MM.1S (cell line): Measurements from ENCODE around the gene ZNRF3.

ENCODE experiments used
- DNase-seq: peaks from one replicate; pipeline ENCODE4 v3.0.0-alpha.2; 2015
- H2AFZ ChIP-seq: fragments of 300-600 bp; sonication (generic); 2 replicates; pipeline ENCODE4 v1.6.0; 2016; ENCODE audit warnings: antibody characterized with exemption, low read length
- H3F3A ChIP-seq: fragments of 300-600 bp; sonication (generic); 2 replicates; pipeline ENCODE4 v1.6.1; 2016; ENCODE audit warnings: mild to moderate bottlenecking, antibody characterized with exemption, low read length, moderate library complexity, mixed read lengths; ENCODE audit not compliant: insufficient read depth
- H3K27ac ChIP-seq: fragments of 300-600 bp; sonication (generic); 2 replicates; pipeline ENCODE4 v1.5.1; 2016; ENCODE audit warnings: mild to moderate bottlenecking, low read length
- H3K27me3 ChIP-seq: fragments of 300-600 bp; sonication (generic); replicated peaks from 2 replicates; pipeline ENCODE4 v1.6.0; 2016; ENCODE audit warnings: low read length; ENCODE audit not compliant: insufficient read depth
- H3K36me3 ChIP-seq: fragments of 300-600 bp; sonication (generic); replicated peaks from 2 replicates; pipeline ENCODE4 v1.6.1; 2016; ENCODE audit warnings: mild to moderate bottlenecking, low read length, mixed read lengths; ENCODE audit not compliant: insufficient read depth
- H3K4me1 ChIP-seq: fragments of 300-600 bp; sonication (generic); 2 replicates; pipeline ENCODE4 v1.6.1; 2016; ENCODE audit warnings: low read length, mixed read lengths
- H3K4me2 ChIP-seq: fragments of 300-600 bp; sonication (generic); 2 replicates; pipeline ENCODE4 v1.6.0; 2016; ENCODE audit warnings: low read depth, low read length
- H3K4me3 ChIP-seq: fragments of 300-600 bp; sonication (generic); 2 replicates; pipeline ENCODE4 v1.5.1; 2016; ENCODE audit warnings: low read length, mixed read lengths
- H3K79me2 ChIP-seq: fragments of 300-600 bp; sonication (generic); 2 replicates; pipeline ENCODE4 v1.6.1; 2016; ENCODE audit warnings: mixed run types, low read length, mixed read lengths
- H3K9ac ChIP-seq: fragments of 300-600 bp; sonication (generic); 2 replicates; pipeline ENCODE4 v1.6.1; 2016; ENCODE audit warnings: low read length, mixed read lengths
- H3K9me2 ChIP-seq: fragments of 300-600 bp; sonication (generic); replicated peaks from 2 replicates; pipeline ENCODE4 v1.6.1; 2016; ENCODE audit warnings: mild to moderate bottlenecking, low read length, mixed read lengths; ENCODE audit not compliant: insufficient read depth
- H3K9me3 ChIP-seq: fragments of 300-600 bp; sonication (generic); replicated peaks from 2 replicates; pipeline ENCODE4 v1.6.1; 2016; ENCODE audit warnings: mild to moderate bottlenecking, low read length, mixed read lengths; ENCODE audit not compliant: insufficient read depth
- H4K20me1 ChIP-seq: fragments of 300-600 bp; sonication (generic); 2 replicates; pipeline ENCODE4 v1.6.1; 2016; ENCODE audit warnings: mild to moderate bottlenecking, low read length, moderate library complexity, mixed read lengths; ENCODE audit not compliant: insufficient read depth
- EZH2 ChIP-seq: fragments of 300-600 bp; sonication (generic); optimal IDR thresholded peaks from 2 replicates; pipeline ENCODE3; 2017; ENCODE audit warnings: low read depth, mild to moderate bottlenecking, antibody characterized with exemption, low read length, mixed read lengths
- EZH2phosphoT487 ChIP-seq: fragments of 300-600 bp; sonication (generic); IDR thresholded peaks from 2 replicates; pipeline ENCODE4 v1.6.1; 2018; ENCODE audit warnings: antibody characterized with exemption, low read length
- TF ChIP-seq, protein P1 (sequence below): fragments of 300-600 bp; sonication (generic); IDR thresholded peaks from 2 replicates; pipeline ENCODE4 v1.5.1; 2016; ENCODE audit warnings: antibody characterized with exemption, low read length, mixed read lengths

Gene ZNRF3

DNA sequence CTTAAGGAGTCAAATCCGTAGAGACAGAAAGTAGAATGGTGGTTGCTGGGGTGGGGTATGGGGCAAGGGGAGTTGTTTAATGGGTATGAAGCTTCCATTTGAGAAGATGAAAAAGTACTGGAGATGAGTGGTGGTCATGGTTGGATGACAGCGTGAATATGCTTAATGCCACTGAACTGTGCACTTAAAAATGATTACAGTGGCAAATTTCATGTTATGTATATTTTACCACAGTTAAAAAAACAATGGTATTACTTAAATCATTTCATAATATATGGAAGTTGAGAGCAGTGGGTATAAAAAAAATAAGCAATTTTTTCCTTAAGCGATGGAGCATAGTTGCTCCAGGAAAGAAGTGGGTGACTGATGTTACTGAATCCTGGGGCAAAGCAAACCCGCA, 111.2 kb downstream of the ZNRF3 start:
- Histone ChIP-seq H3K4me2 (no peak overlapping the region), H3K27ac (no peak overlapping the region), H3K27me3 (no peaks in the 10 kb centered on the region), H3K36me3 (no peaks in the 10 kb centered on the region), H3F3A (no peaks in the 10 kb centered on the region), H3K79me2 (no peaks in the 10 kb centered on the region), H3K9ac (no peak overlapping the region), H3K4me3 (no peak overlapping the region), H3K9me2 (no peaks in the 10 kb centered on the region), H2AFZ (no peak overlapping the region), H4K20me1 (no peaks in the 10 kb centered on the region), H3K9me3 (no peaks in the 10 kb centered on the region), H3K4me1 (no peaks in the 10 kb centered on the region)
- TF ChIP-seq EZH2 (no peak), EZH2phosphoT487 (no peak)
- TF ChIP-seq, protein P1, sequence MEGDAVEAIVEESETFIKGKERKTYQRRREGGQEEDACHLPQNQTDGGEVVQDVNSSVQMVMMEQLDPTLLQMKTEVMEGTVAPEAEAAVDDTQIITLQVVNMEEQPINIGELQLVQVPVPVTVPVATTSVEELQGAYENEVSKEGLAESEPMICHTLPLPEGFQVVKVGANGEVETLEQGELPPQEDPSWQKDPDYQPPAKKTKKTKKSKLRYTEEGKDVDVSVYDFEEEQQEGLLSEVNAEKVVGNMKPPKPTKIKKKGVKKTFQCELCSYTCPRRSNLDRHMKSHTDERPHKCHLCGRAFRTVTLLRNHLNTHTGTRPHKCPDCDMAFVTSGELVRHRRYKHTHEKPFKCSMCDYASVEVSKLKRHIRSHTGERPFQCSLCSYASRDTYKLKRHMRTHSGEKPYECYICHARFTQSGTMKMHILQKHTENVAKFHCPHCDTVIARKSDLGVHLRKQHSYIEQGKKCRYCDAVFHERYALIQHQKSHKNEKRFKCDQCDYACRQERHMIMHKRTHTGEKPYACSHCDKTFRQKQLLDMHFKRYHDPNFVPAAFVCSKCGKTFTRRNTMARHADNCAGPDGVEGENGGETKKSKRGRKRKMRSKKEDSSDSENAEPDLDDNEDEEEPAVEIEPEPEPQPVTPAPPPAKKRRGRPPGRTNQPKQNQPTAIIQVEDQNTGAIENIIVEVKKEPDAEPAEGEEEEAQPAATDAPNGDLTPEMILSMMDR: no peak
- no peak for DNase-seq

DNA sequence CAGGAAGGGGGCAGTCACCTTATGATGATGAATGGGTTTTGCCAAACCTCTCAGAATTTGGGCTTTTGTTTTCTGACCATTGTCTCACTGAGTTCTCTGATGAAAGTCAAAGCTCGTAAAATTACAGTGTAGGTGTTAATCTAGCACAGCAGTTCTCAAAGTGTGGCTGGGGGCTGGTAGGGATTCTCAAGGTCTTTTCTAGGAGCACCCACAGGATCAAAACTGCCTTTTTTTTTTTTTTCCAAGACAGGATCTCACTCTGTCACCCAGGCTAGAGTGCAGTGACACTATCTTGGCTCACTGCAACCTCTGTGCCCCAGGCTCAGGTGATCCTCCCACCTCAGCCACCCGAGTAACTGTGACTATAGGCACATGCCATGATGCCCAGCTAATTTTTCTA, 112.2 kb downstream of the ZNRF3 start:
- Histone ChIP-seq H3K4me1 (no peaks in the 10 kb centered on the region), H3K4me2 (no peak overlapping the region), H2AFZ (no peak overlapping the region), H3K4me3 (no peak overlapping the region), H3K79me2 (no peaks in the 10 kb centered on the region), H3K36me3 (no peaks in the 10 kb centered on the region), H3K9me3 (no peaks in the 10 kb centered on the region), H3F3A (no peaks in the 10 kb centered on the region), H3K9me2 (no peaks in the 10 kb centered on the region), H3K27ac (no peak overlapping the region), H3K27me3 (no peaks in the 10 kb centered on the region), H4K20me1 (no peaks in the 10 kb centered on the region), H3K9ac (no peak overlapping the region)
- DNase-seq: no peak
- TF ChIP-seq EZH2phosphoT487 (no peak), EZH2 (no peak)
- TF ChIP-seq, protein P1: no peak

DNA sequence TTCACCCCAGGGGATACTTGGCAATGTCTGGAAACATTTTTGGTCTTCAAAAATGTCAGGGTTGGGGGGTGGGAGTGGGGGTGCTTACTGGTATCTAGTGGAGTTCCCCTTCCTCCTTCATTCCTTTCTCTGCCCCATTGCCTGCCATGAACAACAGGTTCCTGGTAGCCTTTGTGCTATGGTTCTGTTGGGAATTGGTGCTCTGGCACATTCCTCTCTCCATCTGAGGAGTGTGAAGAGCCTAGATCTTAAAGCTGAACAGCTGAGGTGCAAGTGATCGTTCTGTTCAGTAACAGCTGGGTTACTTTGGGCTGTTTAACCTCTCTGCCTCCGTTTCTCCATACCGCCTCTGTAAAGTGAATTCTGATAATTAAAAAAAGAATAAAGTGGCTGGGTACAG, 114.0 kb downstream of the ZNRF3 start:
- no peaks in the 10 kb centered on the region for H3K27me3 ChIP-seq
- TF ChIP-seq EZH2phosphoT487 (no peak), EZH2 (no peak)
- TF ChIP-seq, protein P1: no peak

More for the DNA sequence above, 114.0 kb downstream of the ZNRF3 start:
- Histone ChIP-seq H3K9me2 (no peaks in the 10 kb centered on the region), H3K4me3 (no peak overlapping the region), H3K4me2 (no peak overlapping the region), H3K4me1 (no peaks in the 10 kb centered on the region), H3K9me3 (no peaks in the 10 kb centered on the region), H3K79me2 (no peaks in the 10 kb centered on the region), H3F3A (no peaks in the 10 kb centered on the region), H3K9ac (no peak overlapping the region), H2AFZ (no peak overlapping the region), H3K27ac (no peak overlapping the region), H3K36me3 (no peaks in the 10 kb centered on the region), H4K20me1 (no peaks in the 10 kb centered on the region)
- DNase-seq: no peak
